ENCODE measurements around the gene RPS3A. TPM values are rescaled to one million over a fixed set of nuclear protein-coding genes. Genes with fewer than 3 reads are reported as not detected.
"Not testable (repeated sequence)": the region's sequence is repeated elsewhere in the genome, so short reads cannot be mapped to it uniquely, and the experiment has no call there.

Gene RPS3A
- total RNA-seq, 1 donor from 2014 or later, result 1,086 TPM

- intact Hi-C loops (cut with DNase I), result no loop called here
- ATAC-seq, result no peak
- no peak for DNase-seq (ENCODE audit: missing footprints)
These were observed 7.6 kb downstream of the RPS3A start for GRCh38 chr4:151107063-151107462.

GRCh38 chr4:151110236-151110635, 10.8 kb downstream of the RPS3A start:
- intact Hi-C loops (cut with DNase I), result loop anchor here (10.0 kb wide), 1 partner anchor 1275 kb away; no protein-coding TSS in a partner anchor
- DNase-seq (ENCODE audit: missing footprints), result no peak
- ATAC-seq, result no peak

GRCh38 chr4:151114338-151114737, 14.9 kb downstream of the RPS3A start:
- DNase-seq (ENCODE audit: missing footprints) (no peak), ATAC-seq (peak; percentile 80)
- intact Hi-C loops (cut with DNase I), result loop anchor here (10.0 kb wide), 1 partner anchor 1270 kb away; no protein-coding TSS in a partner anchor

- no peak for DNase-seq (ENCODE audit: missing footprints)
- ATAC-seq, result no peak
- intact Hi-C loops (cut with DNase I), result loop anchor here (10.0 kb wide), 1 partner anchor 1270 kb away; no protein-coding TSS in a partner anchor
These were observed 15.6 kb downstream of the RPS3A start for GRCh38 chr4:151114986-151115385.

GRCh38 chr4:151117371-151117962, 18.0 kb downstream of the RPS3A start:
- intact Hi-C loops (cut with DNase I), result loop anchor here (10.0 kb wide), 1 partner anchor 1267 kb away; no protein-coding TSS in a partner anchor
- DNase-seq (ENCODE audit: missing footprints), result no peak
- peak; percentile 62 for ATAC-seq

- intact Hi-C loops (cut with DNase I), result loop anchor here (10.0 kb wide), 1 partner anchor 475 kb away; no protein-coding TSS in a partner anchor
- ATAC-seq (no peak), DNase-seq (ENCODE audit: missing footprints) (no peak)
These were observed 30.4 kb downstream of the RPS3A start for GRCh38 chr4:151129796-151130195.

- ATAC-seq, result no peak
- DNase-seq (ENCODE audit: missing footprints), result no peak
- intact Hi-C loops (cut with DNase I), result no loop called here
These were observed 33.9 kb downstream of the RPS3A start for GRCh38 chr4:151133311-151133710.

- ATAC-seq; DNase-seq (ENCODE audit: missing footprints); intact Hi-C loops (cut with DNase I): not testable (repeated sequence)
These were observed 36.6 kb downstream of the RPS3A start for GRCh38 chr4:151136048-151136447.

GRCh38 chr4:151139814-151140213, 40.4 kb downstream of the RPS3A start:
- intact Hi-C loops (cut with DNase I), result no loop called here
- DNase-seq (ENCODE audit: missing footprints), result no peak
- no peak for ATAC-seq

- ATAC-seq, result no peak
- intact Hi-C loops (cut with DNase I), result no loop called here
- no peak for DNase-seq (ENCODE audit: missing footprints)
These were observed 43.3 kb downstream of the RPS3A start for GRCh38 chr4:151142758-151143157.

GRCh38 chr4:151143162-151143561, 43.7 kb downstream of the RPS3A start:
- DNase-seq (ENCODE audit: missing footprints), result no peak
- intact Hi-C loops (cut with DNase I), result no loop called here
- no peak for ATAC-seq

GRCh38 chr4:151143811-151144210, 44.4 kb downstream of the RPS3A start:
- no peak for ATAC-seq
- DNase-seq (ENCODE audit: missing footprints), result no peak
- intact Hi-C loops (cut with DNase I), result no loop called here

- intact Hi-C loops (cut with DNase I), result no loop called here
- peak; percentile 46 for ATAC-seq
- DNase-seq (ENCODE audit: missing footprints), result no peak
These were observed 45.1 kb downstream of the RPS3A start for GRCh38 chr4:151144329-151145072.

- intact Hi-C loops (cut with DNase I), result no loop called here
- ATAC-seq (no peak), DNase-seq (ENCODE audit: missing footprints) (no peak)
These were observed 47.6 kb downstream of the RPS3A start for GRCh38 chr4:151147000-151147399.

- intact Hi-C loops (cut with DNase I), result no loop called here
- ATAC-seq (no peak), DNase-seq (ENCODE audit: missing footprints) (no peak)
These were observed 48.8 kb downstream of the RPS3A start for GRCh38 chr4:151148261-151148660.

GRCh38 chr4:151150821-151151580, 51.6 kb downstream of the RPS3A start:
- intact Hi-C loops (cut with DNase I), result no loop called here

GRCh38 chr4:151152028-151152427, 52.6 kb downstream of the RPS3A start:
- intact Hi-C loops (cut with DNase I), result no loop called here

More at GRCh38 chr4:151150821-151151580, 51.6 kb downstream of the RPS3A start:
- DNase-seq (ENCODE audit: missing footprints) (no peak), ATAC-seq (no peak)

GRCh38 chr4:151153585-151153984, 54.2 kb downstream of the RPS3A start:
- intact Hi-C loops (cut with DNase I), result no loop called here
- ATAC-seq (no peak), DNase-seq (ENCODE audit: missing footprints) (no peak)

More at GRCh38 chr4:151152028-151152427, 52.6 kb downstream of the RPS3A start:
- DNase-seq (ENCODE audit: missing footprints) (no peak), ATAC-seq (no peak)

Data from Right ventricle myocardium inferior (tissue), 1 donor.